H9 (cell line): ENCODE measurements around the gene ADARB2. TPM values are rescaled to one million over a fixed set of nuclear protein-coding genes. Genes with fewer than 3 reads are reported as not detected.

Experiments used
- DNase-seq: peaks from one replicate; pipeline ENCODE4 v3.0.0-alpha.2; 2017
- H2AFZ ChIP-seq: one replicate; pipeline ENCODE4 v1.6.1; 2013; ENCODE audit warnings: mild to moderate bottlenecking, low read length, control low read depth, moderate library complexity
- H2AK5ac ChIP-seq: 2 replicates; pipeline ENCODE4 v1.6.1; 2013; ENCODE audit warnings: low read length, control low read depth, mixed read lengths; ENCODE audit not compliant: insufficient read length
- H2BK120ac ChIP-seq: one replicate; pipeline ENCODE4 v1.6.1; 2013; ENCODE audit warnings: low read depth, mild to moderate bottlenecking, low read length, control low read depth, inconsistent platforms; ENCODE audit not compliant: poor library complexity, severe bottlenecking
- H2BK12ac ChIP-seq: 2 replicates; pipeline ENCODE4 v1.6.1; 2013; ENCODE audit warnings: low read length, control low read depth, mixed read lengths, low read depth; ENCODE audit not compliant: insufficient read length
- H2BK15ac ChIP-seq: 2 replicates; pipeline ENCODE4 v1.6.1; 2013; ENCODE audit warnings: low read depth, low read length, control low read depth
- H2BK20ac ChIP-seq: one replicate; pipeline ENCODE4 v1.6.1; 2013; ENCODE audit warnings: low read depth, mild to moderate bottlenecking, low read length, control low read depth, inconsistent platforms; ENCODE audit not compliant: poor library complexity, severe bottlenecking
- H2BK5ac ChIP-seq: 2 replicates; pipeline ENCODE4 v1.6.1; 2013; ENCODE audit warnings: low read length, control low read depth, mixed read lengths; ENCODE audit not compliant: insufficient read length
- H3K14ac ChIP-seq: 2 replicates; pipeline ENCODE4 v1.6.1; 2013; ENCODE audit warnings: low read length, control low read depth; ENCODE audit not compliant: insufficient read depth
- H3K18ac ChIP-seq: 2 replicates; pipeline ENCODE4 v1.6.1; 2013; ENCODE audit warnings: low read depth, mild to moderate bottlenecking, mixed read lengths, low read length, control low read depth; ENCODE audit not compliant: insufficient read length
- H3K23ac ChIP-seq: 2 replicates; pipeline ENCODE4 v1.6.1; 2013; ENCODE audit warnings: low read length, control low read depth, mixed read lengths, low read depth; ENCODE audit not compliant: insufficient read length
- H3K23me2 ChIP-seq: 2 replicates; pipeline ENCODE4 v1.6.1; 2013; ENCODE audit warnings: low read depth, mild to moderate bottlenecking, mixed read lengths, low read length, control low read depth; ENCODE audit not compliant: insufficient read length, poor library complexity, severe bottlenecking
- H3K27ac ChIP-seq: 2 replicates; pipeline ENCODE4 v1.5.1; 2013; ENCODE audit warnings: low read length, control low read depth, mixed read lengths, low read depth; ENCODE audit not compliant: insufficient read length
- H3K27me3 ChIP-seq: 2 replicates; pipeline ENCODE4 v1.6.1; 2013; ENCODE audit warnings: low read length, control low read depth, inconsistent platforms; ENCODE audit not compliant: insufficient read depth
- H3K4ac ChIP-seq: 2 replicates; pipeline ENCODE4 v1.6.1; 2013; ENCODE audit warnings: low read depth, mild to moderate bottlenecking, control low read depth, inconsistent platforms, low read length, moderate library complexity
- H3K4me1 ChIP-seq: 2 replicates; pipeline ENCODE4 v1.6.1; 2013; ENCODE audit warnings: low read length, control low read depth, inconsistent platforms; ENCODE audit not compliant: insufficient read depth
- H3K4me2 ChIP-seq: 2 replicates; pipeline ENCODE4 v1.6.1; 2013; ENCODE audit warnings: low read length, control low read depth, mixed read lengths; ENCODE audit not compliant: insufficient read length, insufficient read depth
- H3K56ac ChIP-seq: 2 replicates; pipeline ENCODE4 v1.6.1; 2013; ENCODE audit warnings: low read depth, mild to moderate bottlenecking, mixed read lengths, low read length, control low read depth; ENCODE audit not compliant: insufficient read length
- H3K79me1 ChIP-seq: 2 replicates; pipeline ENCODE4 v1.6.1; 2013; ENCODE audit warnings: low read depth, mild to moderate bottlenecking, moderate library complexity, low read length, control low read depth, inconsistent platforms; ENCODE audit not compliant: insufficient read depth, poor library complexity, severe bottlenecking
- H3K79me2 ChIP-seq: 2 replicates; pipeline ENCODE4 v1.6.1; 2013; ENCODE audit warnings: low read length, control low read depth, inconsistent platforms; ENCODE audit not compliant: insufficient read depth
- H3K9ac ChIP-seq: 2 replicates; pipeline ENCODE4 v1.6.1; 2013; ENCODE audit warnings: low read length, control low read depth, mixed read lengths; ENCODE audit not compliant: insufficient read length; ENCODE audit errors: extremely low read depth
- H3K9me3 ChIP-seq: one replicate; pipeline ENCODE4 v1.6.1; 2013; ENCODE audit warnings: low read depth, low read length, inconsistent platforms; ENCODE audit not compliant: control insufficient read depth
- H3T11ph ChIP-seq: one replicate; pipeline ENCODE4 v1.6.1; 2013; ENCODE audit warnings: mild to moderate bottlenecking, low read length, control low read depth, inconsistent platforms
- H4K20me1 ChIP-seq: one replicate; pipeline ENCODE4 v1.6.1; 2013; ENCODE audit not compliant: control insufficient read depth, insufficient read length, insufficient read depth
- H4K5ac ChIP-seq: 2 replicates; pipeline ENCODE4 v1.6.1; 2013; ENCODE audit warnings: low read depth, mild to moderate bottlenecking, mixed read lengths, low read length, control low read depth; ENCODE audit not compliant: insufficient read length
- H4K8ac ChIP-seq: replicated peaks from 2 replicates; pipeline ENCODE4 v1.6.1; 2013; ENCODE audit warnings: low read length, control low read depth, mixed read lengths, low read depth; ENCODE audit not compliant: insufficient read length
- H4K91ac ChIP-seq: 2 replicates; pipeline ENCODE4 v1.6.1; 2013; ENCODE audit warnings: low read depth, mild to moderate bottlenecking, moderate library complexity, mixed read lengths, low read length, control low read depth; ENCODE audit not compliant: insufficient read length
- H3K27ac Mint-ChIP-seq, 3 experiments: 2 replicates in 2 of 3; 3 replicates in 1 of 3; pipeline ENCODE4 v1.8.0; 2020 to 2021; ENCODE audit warnings: mixed read lengths in 3 of 3, mild to moderate bottlenecking in 1 of 3, moderate library complexity in 1 of 3
- H3K27me3 Mint-ChIP-seq: 2 replicates; pipeline ENCODE4 v1.8.0; 2021; ENCODE audit warnings: low read depth, mild to moderate bottlenecking, moderate library complexity, mixed read lengths
- H3K36me3 Mint-ChIP-seq, 3 experiments: 2 replicates in 2 of 3; 3 replicates in 1 of 3; pipeline ENCODE4 v1.8.0; 2020 to 2021; ENCODE audit warnings: low read depth in 3 of 3, mixed read lengths in 3 of 3; ENCODE audit not compliant: insufficient read depth in 1 of 3
- H3K4me1 Mint-ChIP-seq, 2 experiments: 2 replicates each; pipeline ENCODE4 v1.8.0; 2020; ENCODE audit warnings: mixed read lengths in 2 of 2
- H3K4me3 Mint-ChIP-seq, 2 experiments: 2 replicates in 1 of 2; 3 replicates in 1 of 2; pipeline ENCODE4 v1.8.0; 2020 to 2021; ENCODE audit warnings: mild to moderate bottlenecking in 2 of 2, mixed read lengths in 2 of 2, moderate library complexity in 1 of 2
- H3K9me3 Mint-ChIP-seq, 2 experiments: 2 replicates in 1 of 2; 3 replicates in 1 of 2; pipeline ENCODE4 v1.8.0; 2020; ENCODE audit warnings: mild to moderate bottlenecking in 2 of 2, mixed read lengths in 2 of 2, moderate library complexity in 1 of 2
- CTCF ChIP-seq: fragments of 200-600 bp; sonication (generic); conservative IDR thresholded peaks from 3 replicates; pipeline ENCODE4 v1.8.0; 2021; ENCODE audit warnings: antibody characterized with exemption, mild to moderate bottlenecking
- WGBS: extraction: QIAGEN DNeasy Blood & Tissue Kit; methylation state at CpG from one replicate; pipeline ENCODE4 v1.1.7; 2013; ENCODE audit warnings: missing lambda C conversion rate, low lambda C conversion rate, mixed read lengths; ENCODE audit not compliant: insufficient read length; ENCODE audit errors: extremely low coverage; 5-methylcytosine and 5-hydroxymethylcytosine counted together
- total RNA-seq: library from RNA; stranded (reverse); gene quantifications from 2 replicates; pipeline ENCODE4 v1.2.1, GENCODE V29; 2021

Gene ADARB2
- total RNA-seq, 1 experiment from 2014 or later, result 0.87 TPM

- no peaks in the 10 kb centered on the region for H3K79me2 ChIP-seq
- no peak overlapping the region for H3T11ph ChIP-seq
- DNase-seq, result no peak
- H3K27ac Mint-ChIP-seq, result no peak overlapping the region
- peaks cover 15% of the 10 kb centered on the region for H3K27me3 ChIP-seq
- no peak overlapping the region for H3K18ac ChIP-seq
- H3K9me3 Mint-ChIP-seq, result no peaks in the 10 kb centered on the region
- H3K4me1 ChIP-seq, result no peaks in the 10 kb centered on the region
- H4K5ac ChIP-seq, result no peak overlapping the region
- no peak overlapping the region for H4K8ac ChIP-seq
- H4K91ac ChIP-seq, result no peak overlapping the region
- no peak overlapping the region for H3K27ac ChIP-seq
- H3K14ac ChIP-seq, result no peak overlapping the region
- H3K36me3 Mint-ChIP-seq, result no peaks in the 10 kb centered on the region
- H2BK15ac ChIP-seq, result no peak overlapping the region
- H3K23ac ChIP-seq, result no peak overlapping the region
- H2BK120ac ChIP-seq, result no peak overlapping the region
- H3K4me1 Mint-ChIP-seq, result peaks cover 15 to 28% of the 10 kb centered on the region in 2 experiments
- no peak overlapping the region for H2BK5ac ChIP-seq
- H2BK12ac ChIP-seq, result no peak overlapping the region
- no peak overlapping the region for H2BK20ac ChIP-seq
- H3K9ac ChIP-seq, result no peak overlapping the region
- no peak for TF ChIP-seq CTCF
- H3K4me3 Mint-ChIP-seq, result no peak overlapping the region
- peaks cover 19% of the 10 kb centered on the region for H3K23me2 ChIP-seq
- H3K9me3 ChIP-seq, result no peaks in the 10 kb centered on the region
- H2AFZ ChIP-seq, result no peak overlapping the region
- H3K4ac ChIP-seq, result no peak overlapping the region
- no peaks in the 10 kb centered on the region for H3K79me1 ChIP-seq
- no peak overlapping the region for H2AK5ac ChIP-seq
- H3K27me3 Mint-ChIP-seq, result peaks cover 58% of the 10 kb centered on the region
- H3K4me2 ChIP-seq, result no peak overlapping the region
- no CpG with 5 or more reads among the region's 3 CpGs for WGBS
- no peak overlapping the region for H3K56ac ChIP-seq
- H4K20me1 ChIP-seq, result no peaks in the 10 kb centered on the region
Observed at GRCh38 chr10:1734288-1734687, 3.0 kb downstream of the ADARB2 start.
